ENCODE measurements around the gene RNF126. TPM values are rescaled to one million over a fixed set of nuclear protein-coding genes. Genes with fewer than 3 reads are reported as not detected.

Gene RNF126
- total RNA-seq, 1 donor from 2014 or later, result 58.3 TPM

- TF ChIP-seq EZH2 (IDR thresholded peaks at IDR 0.05; ENCODE audit: insufficient read depth, low read length) (no peak), CTCF (IDR thresholded peaks at IDR 0.05; ENCODE audit: insufficient read depth, low read depth, low read length) (no peak)
- no peak overlapping the region for H3K4me2 ChIP-seq (ENCODE audit: low read length)
- no peaks in the 10 kb centered on the region for H3K27me3 ChIP-seq (ENCODE audit: insufficient read depth, low read length)
- peaks cover 4% of the 10 kb centered on the region for H3K36me3 ChIP-seq (ENCODE audit: insufficient read depth, low read length)
- FAIRE-seq (no peak), DNase-seq (ENCODE audit: low read depth) (no peak)
- Mint-ChIP-seq H3K4me1 (ENCODE audit: low read depth, unreplicated experiment) (peaks cover 5% of the 10 kb centered on the region), H3K9me3 (ENCODE audit: unreplicated experiment) (no peaks in the 10 kb centered on the region), H3K27me3 (ENCODE audit: low read depth, unreplicated experiment) (no peaks in the 10 kb centered on the region), H3K27ac (ENCODE audit: unreplicated experiment) (no peak overlapping the region), H3K4me3 (ENCODE audit: unreplicated experiment) (no peak overlapping the region), H3K36me3 (ENCODE audit: low read depth, unreplicated experiment) (no peaks in the 10 kb centered on the region)
- H3K9ac ChIP-seq (ENCODE audit: low read length), result no peak overlapping the region
- no peak overlapping the region for H3K4me3 ChIP-seq (ENCODE audit: insufficient read depth, low read depth, low read length)
- no peak overlapping the region for H3K27ac ChIP-seq (ENCODE audit: low read depth, low read length)
- no peaks in the 10 kb centered on the region for H3K4me1 ChIP-seq (ENCODE audit: insufficient read depth, low read length)
- peaks cover 58% of the 10 kb centered on the region for H3K79me2 ChIP-seq (ENCODE audit: insufficient read depth, low read length)
- no peak overlapping the region for H2AFZ ChIP-seq (ENCODE audit: low read depth, low read length)
- H3K9me3 ChIP-seq (ENCODE audit: insufficient read depth, low read depth, low read length), result no peaks in the 10 kb centered on the region
- H4K20me1 ChIP-seq (ENCODE audit: insufficient read depth, low read length), result peaks cover 48% of the 10 kb centered on the region
Measured at GRCh38 chr19:651991-652390, 11.0 kb downstream of the RNF126 start.

- Mint-ChIP-seq H3K9me3 (ENCODE audit: unreplicated experiment) (no peaks in the 10 kb centered on the region), H3K36me3 (ENCODE audit: low read depth, unreplicated experiment) (peaks cover under 1% of the 10 kb centered on the region), H3K4me1 (ENCODE audit: low read depth, unreplicated experiment) (peaks cover 5% of the 10 kb centered on the region), H3K4me3 (ENCODE audit: unreplicated experiment) (no peak overlapping the region), H3K27me3 (ENCODE audit: low read depth, unreplicated experiment) (no peaks in the 10 kb centered on the region), H3K27ac (ENCODE audit: unreplicated experiment) (no peak overlapping the region)
- TF ChIP-seq CTCF (IDR thresholded peaks at IDR 0.05; ENCODE audit: insufficient read depth, low read depth, low read length) (no peak), EZH2 (IDR thresholded peaks at IDR 0.05; ENCODE audit: insufficient read depth, low read length) (no peak)
- Histone ChIP-seq H3K27ac (ENCODE audit: low read depth, low read length) (no peak overlapping the region), H3K4me3 (ENCODE audit: insufficient read depth, low read depth, low read length) (no peak overlapping the region), H2AFZ (ENCODE audit: low read depth, low read length) (no peak overlapping the region), H3K9ac (ENCODE audit: low read length) (no peak overlapping the region), H3K79me2 (ENCODE audit: insufficient read depth, low read length) (peaks cover 50% of the 10 kb centered on the region), H3K27me3 (ENCODE audit: insufficient read depth, low read length) (no peaks in the 10 kb centered on the region), H4K20me1 (ENCODE audit: insufficient read depth, low read length) (peaks cover 40% of the 10 kb centered on the region), H3K36me3 (ENCODE audit: insufficient read depth, low read length) (peaks cover 4% of the 10 kb centered on the region), H3K4me1 (ENCODE audit: insufficient read depth, low read length) (no peaks in the 10 kb centered on the region), H3K4me2 (ENCODE audit: low read length) (no peak overlapping the region), H3K9me3 (ENCODE audit: insufficient read depth, low read depth, low read length) (no peaks in the 10 kb centered on the region)
- FAIRE-seq (no peak), DNase-seq (ENCODE audit: low read depth) (no peak)
Measured at GRCh38 chr19:651114-651818, 11.7 kb downstream of the RNF126 start.

- H3K4me3 Mint-ChIP-seq (ENCODE audit: unreplicated experiment), result no peak overlapping the region
- H3K36me3 Mint-ChIP-seq (ENCODE audit: low read depth, unreplicated experiment), result peaks cover 2% of the 10 kb centered on the region
- H3K27me3 ChIP-seq (ENCODE audit: insufficient read depth, low read length), result no peaks in the 10 kb centered on the region
- no peaks in the 10 kb centered on the region for H3K9me3 Mint-ChIP-seq (ENCODE audit: unreplicated experiment)
- no peaks in the 10 kb centered on the region for H3K4me1 ChIP-seq (ENCODE audit: insufficient read depth, low read length)
- TF ChIP-seq EZH2 (IDR thresholded peaks at IDR 0.05; ENCODE audit: insufficient read depth, low read length), result no peak
- no peak for TF ChIP-seq CTCF (IDR thresholded peaks at IDR 0.05; ENCODE audit: insufficient read depth, low read depth, low read length)
- H3K4me2 ChIP-seq (ENCODE audit: low read length), result no peak overlapping the region
- no peak overlapping the region for H2AFZ ChIP-seq (ENCODE audit: low read depth, low read length)
- no peaks in the 10 kb centered on the region for H3K9me3 ChIP-seq (ENCODE audit: insufficient read depth, low read depth, low read length)
- peaks cover 29% of the 10 kb centered on the region for H4K20me1 ChIP-seq (ENCODE audit: insufficient read depth, low read length)
- H3K9ac ChIP-seq (ENCODE audit: low read length), result no peak overlapping the region
- H3K4me1 Mint-ChIP-seq (ENCODE audit: low read depth, unreplicated experiment), result peaks cover 4% of the 10 kb centered on the region
- H3K27me3 Mint-ChIP-seq (ENCODE audit: low read depth, unreplicated experiment), result no peaks in the 10 kb centered on the region
- peaks cover 39% of the 10 kb centered on the region for H3K79me2 ChIP-seq (ENCODE audit: insufficient read depth, low read length)
- H3K4me3 ChIP-seq (ENCODE audit: insufficient read depth, low read depth, low read length), result no peak overlapping the region
- peaks cover 4% of the 10 kb centered on the region for H3K36me3 ChIP-seq (ENCODE audit: insufficient read depth, low read length)
- H3K27ac Mint-ChIP-seq (ENCODE audit: unreplicated experiment), result no peak overlapping the region
- no peak overlapping the region for H3K27ac ChIP-seq (ENCODE audit: low read depth, low read length)
- FAIRE-seq, result no peak
- no peak for DNase-seq (ENCODE audit: low read depth)
Measured at GRCh38 chr19:650121-650520, 12.9 kb downstream of the RNF126 start.

All from astrocyte (in vitro differentiated cells and primary cell).